WTC11 (cell line): ENCODE results near the gene CD276. TPM values are rescaled to one million over a fixed set of nuclear protein-coding genes. Genes with fewer than 3 reads are reported as not detected.

Source experiments
- ATAC-seq: fragments of 200-7000 bp; cut with Tn5 transposase; 2 replicates; pipeline ENCODE4 v1.10.0; 2021; ENCODE audit warnings: mild to moderate bottlenecking, moderate library complexity
- CTCF ChIA-PET: fragments of 300-600 bp; sonication (Branson Sonifier 250); formaldehyde crosslinking; loops from one replicate; lab custom pipeline; 2021; ENCODE audit warnings: antibody characterized with exemption; lab: Charles Lee
- POLR2A ChIA-PET: fragments of 350-600 bp; sonication (Branson Sonifier 250); formaldehyde crosslinking; loops from one replicate; lab custom pipeline; 2021; ENCODE audit warnings: antibody characterized with exemption; lab: Charles Lee
- DNase-seq: peaks from one replicate; pipeline ENCODE4 v3.0.0; 2021; ENCODE audit warnings: low spot score
- H3K27ac Mint-ChIP-seq: 2 replicates; pipeline ENCODE4 v1.8.0; 2021; ENCODE audit warnings: mixed read lengths
- H3K27me3 Mint-ChIP-seq: 2 replicates; pipeline ENCODE4 v1.8.0; 2021; ENCODE audit warnings: low read depth, mild to moderate bottlenecking, moderate library complexity, mixed read lengths
- H3K36me3 Mint-ChIP-seq: 2 replicates; pipeline ENCODE4 v1.8.0; 2021; ENCODE audit warnings: mixed read lengths
- H3K4me1 Mint-ChIP-seq: 2 replicates; pipeline ENCODE4 v1.8.0; 2022; ENCODE audit warnings: mixed read lengths
- H3K4me3 Mint-ChIP-seq: 2 replicates; pipeline ENCODE4 v1.8.0; 2021; ENCODE audit warnings: mild to moderate bottlenecking, moderate library complexity, mixed read lengths
- H3K9me3 Mint-ChIP-seq: 2 replicates; pipeline ENCODE4 v1.8.0; 2021; ENCODE audit warnings: mixed read lengths
- ATF1 ChIP-seq: sonication (generic); formaldehyde crosslinking; IDR thresholded peaks from 2 replicates; pipeline ENCODE4 v1.8.1; 2023; ENCODE audit warnings: mild to moderate bottlenecking, moderate library complexity, missing genetic modification reagents
- ATF6 ChIP-seq: sonication (generic); formaldehyde crosslinking; IDR thresholded peaks from 2 replicates; pipeline ENCODE4 v1.8.1; 2023; ENCODE audit warnings: mild to moderate bottlenecking, missing genetic modification reagents
- CDX4 ChIP-seq: fragments of 250-450 bp; sonication (Bioruptor Pico); IDR thresholded peaks from 2 replicates; pipeline ENCODE4 v1.9.0; 2021; ENCODE audit warnings: moderate library complexity, mild to moderate bottlenecking, inconsistent platforms, borderline replicate concordance
- CREB1 ChIP-seq: sonication (generic); formaldehyde crosslinking; IDR thresholded peaks from 2 replicates; pipeline ENCODE4 v1.8.0; 2023; ENCODE audit warnings: mild to moderate bottlenecking, missing genetic modification reagents
- FOXK1 ChIP-seq: sonication (generic); formaldehyde crosslinking; IDR thresholded peaks from 2 replicates; pipeline ENCODE4 v1.8.0; 2022; ENCODE audit warnings: mild to moderate bottlenecking, moderate library complexity, missing genetic modification reagents
- GRHL2 ChIP-seq: fragments of 250-450 bp; sonication (Bioruptor Pico); IDR thresholded peaks from 2 replicates; pipeline ENCODE4 v1.8.0; 2022; ENCODE audit warnings: mild to moderate bottlenecking, moderate library complexity; ENCODE audit not compliant: insufficient replicate concordance, severe bottlenecking
- GTF2I ChIP-seq: fragments of 250-450 bp; sonication (Bioruptor Pico); conservative IDR thresholded peaks from 2 replicates; pipeline ENCODE4 v1.4.0; 2021; ENCODE audit warnings: mild to moderate bottlenecking
- HMGA2 ChIP-seq: fragments of 250-450 bp; sonication (Bioruptor Pico); IDR thresholded peaks from 2 replicates; pipeline ENCODE4 v1.4.0; 2021; ENCODE audit warnings: mild to moderate bottlenecking, moderate library complexity
- IRF2 ChIP-seq: sonication (generic); formaldehyde crosslinking; IDR thresholded peaks from 2 replicates; pipeline ENCODE4 v1.8.0; 2022; ENCODE audit warnings: low read depth, missing genetic modification reagents, borderline replicate concordance
- JUN ChIP-seq: sonication (generic); formaldehyde crosslinking; IDR thresholded peaks from 2 replicates; pipeline ENCODE4 v1.8.0; 2023; ENCODE audit warnings: mild to moderate bottlenecking, missing genetic modification reagents
- MYBL2 ChIP-seq: sonication (generic); formaldehyde crosslinking; IDR thresholded peaks from 2 replicates; pipeline ENCODE4 v1.8.1; 2023; ENCODE audit warnings: mild to moderate bottlenecking, moderate library complexity, missing genetic modification reagents
- NFYB ChIP-seq: sonication (generic); formaldehyde crosslinking; conservative IDR thresholded peaks from 2 replicates; pipeline ENCODE4 v1.8.0; 2022; ENCODE audit warnings: low read depth, missing genetic modification reagents
- PRRX2 ChIP-seq: fragments of 250-450 bp; sonication (Bioruptor Pico); IDR thresholded peaks from 2 replicates; pipeline ENCODE4 v1.8.0; 2021; ENCODE audit warnings: mild to moderate bottlenecking
- RELA ChIP-seq: sonication (generic); formaldehyde crosslinking; IDR thresholded peaks from 2 replicates; pipeline ENCODE4 v1.8.1; 2022; ENCODE audit warnings: missing genetic modification reagents, mild to moderate bottlenecking, borderline replicate concordance
- STAT6 ChIP-seq: sonication (generic); formaldehyde crosslinking; conservative IDR thresholded peaks from 2 replicates; pipeline ENCODE4 v1.8.1; 2023; ENCODE audit warnings: mild to moderate bottlenecking, low read depth, missing genetic modification reagents, moderate library complexity
- TCF7 ChIP-seq: sonication (generic); formaldehyde crosslinking; IDR thresholded peaks from 2 replicates; pipeline ENCODE4 v1.8.0; 2022; ENCODE audit warnings: mild to moderate bottlenecking, low read depth, missing genetic modification reagents, moderate library complexity
- TP53 ChIP-seq: sonication (generic); formaldehyde crosslinking; IDR thresholded peaks from 2 replicates; pipeline ENCODE4 v1.8.1; 2023; ENCODE audit warnings: mild to moderate bottlenecking, missing genetic modification reagents
- ZNF121 ChIP-seq: sonication (generic); formaldehyde crosslinking; IDR thresholded peaks from 2 replicates; pipeline ENCODE4 v1.8.0; 2023; ENCODE audit warnings: missing genetic modification reagents
- ZNF219 ChIP-seq: sonication (generic); formaldehyde crosslinking; IDR thresholded peaks from 2 replicates; pipeline ENCODE4 v1.8.0; 2023; ENCODE audit warnings: missing genetic modification reagents, mild to moderate bottlenecking, borderline replicate concordance
- ZNF232 ChIP-seq: sonication (generic); formaldehyde crosslinking; IDR thresholded peaks from 2 replicates; pipeline ENCODE4 v1.8.0; 2022; ENCODE audit warnings: mild to moderate bottlenecking, missing genetic modification reagents
- ZNF396 ChIP-seq: fragments of 250-450 bp; sonication (Bioruptor Pico); IDR thresholded peaks from 2 replicates; pipeline ENCODE4 v1.8.0; 2021; ENCODE audit warnings: mild to moderate bottlenecking, moderate library complexity, borderline replicate concordance
- ZNF416 ChIP-seq: fragments of 250-450 bp; sonication (Bioruptor Pico); IDR thresholded peaks from 2 replicates; pipeline ENCODE4 v1.9.0; 2021; ENCODE audit warnings: mild to moderate bottlenecking, inconsistent platforms
- total RNA-seq: library from RNA; stranded (reverse); gene quantifications from 3 replicates; pipeline ENCODE4 v1.2.3, GENCODE V29; 2021
- TF ChIP-seq, protein P1 (sequence below): sonication (generic); formaldehyde crosslinking; IDR thresholded peaks from 2 replicates; pipeline ENCODE4 v1.8.0; 2022; ENCODE audit warnings: mild to moderate bottlenecking, missing genetic modification reagents
- TF ChIP-seq, protein P2 (sequence below): sonication (generic); formaldehyde crosslinking; IDR thresholded peaks from 2 replicates; pipeline ENCODE4 v1.8.0; 2022; ENCODE audit warnings: mild to moderate bottlenecking, missing genetic modification reagents
- TF ChIP-seq, protein P3 (sequence below): sonication (generic); formaldehyde crosslinking; IDR thresholded peaks from 2 replicates; pipeline ENCODE4 v1.8.0; 2022; ENCODE audit warnings: mild to moderate bottlenecking, missing genetic modification reagents

The CD276 gene
- total RNA-seq, 1 experiment from 2014 or later = 153 TPM

- H3K4me1 Mint-ChIP-seq = peaks cover 12% of the 10 kb centered on the region
- TF ChIP-seq, protein P1, sequence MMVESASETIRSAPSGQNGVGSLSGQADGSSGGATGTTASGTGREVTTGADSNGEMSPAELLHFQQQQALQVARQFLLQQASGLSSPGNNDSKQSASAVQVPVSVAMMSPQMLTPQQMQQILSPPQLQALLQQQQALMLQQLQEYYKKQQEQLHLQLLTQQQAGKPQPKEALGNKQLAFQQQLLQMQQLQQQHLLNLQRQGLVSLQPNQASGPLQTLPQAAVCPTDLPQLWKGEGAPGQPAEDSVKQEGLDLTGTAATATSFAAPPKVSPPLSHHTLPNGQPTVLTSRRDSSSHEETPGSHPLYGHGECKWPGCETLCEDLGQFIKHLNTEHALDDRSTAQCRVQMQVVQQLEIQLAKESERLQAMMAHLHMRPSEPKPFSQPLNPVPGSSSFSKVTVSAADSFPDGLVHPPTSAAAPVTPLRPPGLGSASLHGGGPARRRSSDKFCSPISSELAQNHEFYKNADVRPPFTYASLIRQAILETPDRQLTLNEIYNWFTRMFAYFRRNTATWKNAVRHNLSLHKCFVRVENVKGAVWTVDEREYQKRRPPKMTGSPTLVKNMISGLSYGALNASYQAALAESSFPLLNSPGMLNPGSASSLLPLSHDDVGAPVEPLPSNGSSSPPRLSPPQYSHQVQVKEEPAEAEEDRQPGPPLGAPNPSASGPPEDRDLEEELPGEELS (CRISPR knock-in tag) = no peak
- TF ChIP-seq ZNF232 (no peak), FOXK1 (CRISPR knock-in tag) (no peak), TP53 (CRISPR knock-in tag) (no peak), GTF2I (CRISPR knock-in tag) (no peak), NFYB (CRISPR knock-in tag) (no peak), TCF7 (CRISPR knock-in tag) (no peak), ZNF416 (CRISPR knock-in tag) (no peak), GRHL2 (no peak), RELA (CRISPR knock-in tag) (no peak)
- TF ChIP-seq, all 79 proteins: peak for 0
- Mint-ChIP-seq H3K4me3 (no peak overlapping the region), H3K36me3 (no peaks in the 10 kb centered on the region), H3K9me3 (no peaks in the 10 kb centered on the region), H3K27me3 (no peaks in the 10 kb centered on the region; the same call in 1 of the 2 replicates), H3K27ac (no peak overlapping the region)
- ChIA-PET CTCF (interaction anchor here (0.6 to 5.3 kb wide), 30 partner anchors 8 to 372 kb away, joined by 3 to 98 read pairs (median 5); partner anchors contain the start of genes INSYN1 and NPTN), POLR2A (no interaction called here)
- no peak for DNase-seq
- ATAC-seq = no peak
Observed at GRCh38 chr15:73677733-73678132, 6.5 kb upstream of the CD276 start.

DNA sequence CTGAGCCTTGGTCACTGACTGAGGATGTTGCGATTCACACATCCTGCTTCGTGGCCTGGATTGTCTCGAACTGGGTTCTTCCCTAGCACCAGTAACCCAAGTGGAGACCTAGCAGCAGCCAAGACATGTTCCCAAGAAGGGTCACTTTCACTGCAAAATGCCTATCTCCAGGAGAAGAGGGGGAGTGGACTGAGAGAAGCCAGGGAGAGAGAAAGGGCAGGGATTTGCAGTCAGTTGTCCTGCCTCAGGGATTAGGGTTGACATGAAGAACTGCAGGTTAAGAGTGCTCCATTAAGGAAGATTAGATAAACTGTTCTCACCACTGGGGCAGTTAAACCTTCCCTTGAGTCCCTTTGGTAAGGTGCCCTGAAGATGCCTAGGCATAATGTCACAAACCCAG lies 5.7 kb upstream of the CD276 start:
- H3K4me3 Mint-ChIP-seq = no peak overlapping the region
- no peaks in the 10 kb centered on the region for H3K27me3 Mint-ChIP-seq
- no peak for ATAC-seq
- CTCF ChIA-PET = interaction anchor here (1.0 to 5.3 kb wide), 8 partner anchors 12 to 45 kb away, joined by 3 to 98 read pairs (median 12); partner anchors contain the start of gene NPTN
- H3K27ac Mint-ChIP-seq = no peak overlapping the region
- TF ChIP-seq ATF1 (CRISPR knock-in tag) (no peak), STAT6 (no peak), MYBL2 (CRISPR knock-in tag) (no peak), PRRX2 (CRISPR knock-in tag) (no peak), ZNF121 (CRISPR knock-in tag) (no peak), GTF2I (CRISPR knock-in tag) (no peak), CREB1 (no peak)
- TF ChIP-seq, protein P2, sequence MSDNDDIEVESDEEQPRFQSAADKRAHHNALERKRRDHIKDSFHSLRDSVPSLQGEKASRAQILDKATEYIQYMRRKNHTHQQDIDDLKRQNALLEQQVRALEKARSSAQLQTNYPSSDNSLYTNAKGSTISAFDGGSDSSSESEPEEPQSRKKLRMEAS (CRISPR knock-in tag) = no peak
- TF ChIP-seq, all 79 proteins: peak for 0
- no peaks in the 10 kb centered on the region for H3K36me3 Mint-ChIP-seq
- H3K4me1 Mint-ChIP-seq = peaks cover 16% of the 10 kb centered on the region
- POLR2A ChIA-PET = no interaction called here
- no peak for DNase-seq
- H3K9me3 Mint-ChIP-seq = no peaks in the 10 kb centered on the region

DNA sequence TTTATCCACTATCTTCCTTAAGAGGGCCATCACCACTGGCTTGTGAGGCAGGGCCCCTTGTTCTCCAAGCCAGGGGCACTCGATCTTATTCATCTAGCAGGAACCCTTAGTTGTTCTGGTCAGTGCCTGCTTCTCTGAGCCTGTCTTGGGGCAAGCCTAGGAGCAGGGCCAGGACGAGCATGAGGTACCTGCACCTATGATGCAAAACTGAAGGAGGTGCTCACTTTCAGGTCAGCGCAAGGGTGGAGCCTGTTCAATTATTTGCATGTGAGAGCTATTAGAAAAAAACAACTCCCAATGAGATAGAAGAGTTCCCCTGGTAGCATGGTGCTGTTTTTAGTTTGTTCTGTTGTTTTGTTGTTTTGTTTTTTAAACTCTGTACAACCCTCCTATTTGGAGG lies 5.0 kb upstream of the CD276 start:
- Mint-ChIP-seq H3K4me3 (no peak overlapping the region), H3K4me1 (peaks cover 12% of the 10 kb centered on the region), H3K27me3 (no peaks in the 10 kb centered on the region), H3K27ac (0 out of 2 replicates have a peak overlapping the region, but pooled peaks have one; percentile 10), H3K9me3 (no peaks in the 10 kb centered on the region), H3K36me3 (no peaks in the 10 kb centered on the region)
- ChIA-PET POLR2A (no interaction called here), CTCF (interaction anchor here (1.0 to 5.3 kb wide), 7 partner anchors 9 to 44 kb away, joined by 3 to 98 read pairs (median 4); partner anchors contain the start of gene NPTN)
- peak; percentile 16 for ATAC-seq
- DNase-seq = no peak
- TF ChIP-seq ATF6 (CRISPR knock-in tag) (no peak), ZNF219 (CRISPR knock-in tag) (no peak), ZNF396 (CRISPR knock-in tag) (no peak), RELA (CRISPR knock-in tag) (no peak), IRF2 (CRISPR knock-in tag) (no peak), JUN (no peak), CDX4 (CRISPR knock-in tag) (no peak), ATF1 (CRISPR knock-in tag) (no peak), CREB1 (no peak), ZNF416 (CRISPR knock-in tag) (no peak), GTF2I (CRISPR knock-in tag) (no peak), HMGA2 (CRISPR knock-in tag) (no peak)
- TF ChIP-seq, protein P3, sequence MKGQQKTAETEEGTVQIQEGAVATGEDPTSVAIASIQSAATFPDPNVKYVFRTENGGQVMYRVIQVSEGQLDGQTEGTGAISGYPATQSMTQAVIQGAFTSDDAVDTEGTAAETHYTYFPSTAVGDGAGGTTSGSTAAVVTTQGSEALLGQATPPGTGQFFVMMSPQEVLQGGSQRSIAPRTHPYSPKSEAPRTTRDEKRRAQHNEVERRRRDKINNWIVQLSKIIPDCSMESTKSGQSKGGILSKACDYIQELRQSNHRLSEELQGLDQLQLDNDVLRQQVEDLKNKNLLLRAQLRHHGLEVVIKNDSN = no peak
